ENCODE measurements around the gene ASB13. TPM values are rescaled to one million over a fixed set of nuclear protein-coding genes. Genes with fewer than 3 reads are reported as not detected.
A peak's percentile ranks its signal among the peaks of the same experiment; 100 is the strongest.
"Not testable (repeated sequence)": the region's sequence is repeated elsewhere in the genome, so short reads cannot be mapped to it uniquely, and the experiment has no call there.

The ASB13 gene
- polyA plus RNA-seq, 3 donors = 23.5 to 31.0 (median 26.2) TPM

GRCh38 chr10:5628451-5629302 is 37.7 kb downstream of the ASB13 start:
- DNase-seq = no peak

- no peak for DNase-seq
Observed at GRCh38 chr10:5627486-5628044, 38.8 kb downstream of the ASB13 start.

- DNase-seq = no peak
Observed at GRCh38 chr10:5625992-5626777, 40.2 kb downstream of the ASB13 start.

- no peak for DNase-seq
Observed at GRCh38 chr10:5624701-5625100, 41.7 kb downstream of the ASB13 start.

- peak; percentile 73 for DNase-seq
Observed at GRCh38 chr10:5623081-5623748, 43.2 kb downstream of the ASB13 start.

- DNase-seq = no peak
Observed at GRCh38 chr10:5622186-5622960, 44.0 kb downstream of the ASB13 start.

- not testable (repeated sequence) for DNase-seq
Observed at GRCh38 chr10:5621371-5621770, 45.0 kb downstream of the ASB13 start.

- no peak for DNase-seq
Observed at GRCh38 chr10:5620966-5621365, 45.4 kb downstream of the ASB13 start.

GRCh38 chr10:5620223-5620721 is 46.1 kb downstream of the ASB13 start:
- no peak for DNase-seq

- DNase-seq = no peak
Observed at GRCh38 chr10:5619362-5620211, 46.8 kb downstream of the ASB13 start.

- no peak for DNase-seq
Observed at GRCh38 chr10:5618829-5619228, 47.6 kb downstream of the ASB13 start.

GRCh38 chr10:5618042-5618441 is 48.4 kb downstream of the ASB13 start:
- no peak for DNase-seq

- DNase-seq = no peak
Observed at GRCh38 chr10:5617521-5617920, 48.9 kb downstream of the ASB13 start.

- no peak for DNase-seq
Observed at GRCh38 chr10:5616836-5617235, 49.6 kb downstream of the ASB13 start.

GRCh38 chr10:5616046-5616445 is 50.3 kb downstream of the ASB13 start:
- DNase-seq = no peak

GRCh38 chr10:5615316-5615715 is 51.1 kb downstream of the ASB13 start:
- no peak for DNase-seq

GRCh38 chr10:5614155-5614721 is 52.2 kb downstream of the ASB13 start:
- DNase-seq = no peak

- DNase-seq = no peak
Observed at GRCh38 chr10:5613481-5614154, 52.8 kb downstream of the ASB13 start.

All from renal pelvis (tissue), 4 donors.